HG02884 (cell line): ENCODE measurements around the gene UNC119B.

Experiments
- ATAC-seq: cut with Tn5 transposase; IDR thresholded peaks from one replicate; pipeline ENCODE4 v1.9.1; 2021; ENCODE audit warnings: mild to moderate bottlenecking, moderate library complexity; ENCODE audit not compliant: unreplicated experiment

UNC119B gene

DNA sequence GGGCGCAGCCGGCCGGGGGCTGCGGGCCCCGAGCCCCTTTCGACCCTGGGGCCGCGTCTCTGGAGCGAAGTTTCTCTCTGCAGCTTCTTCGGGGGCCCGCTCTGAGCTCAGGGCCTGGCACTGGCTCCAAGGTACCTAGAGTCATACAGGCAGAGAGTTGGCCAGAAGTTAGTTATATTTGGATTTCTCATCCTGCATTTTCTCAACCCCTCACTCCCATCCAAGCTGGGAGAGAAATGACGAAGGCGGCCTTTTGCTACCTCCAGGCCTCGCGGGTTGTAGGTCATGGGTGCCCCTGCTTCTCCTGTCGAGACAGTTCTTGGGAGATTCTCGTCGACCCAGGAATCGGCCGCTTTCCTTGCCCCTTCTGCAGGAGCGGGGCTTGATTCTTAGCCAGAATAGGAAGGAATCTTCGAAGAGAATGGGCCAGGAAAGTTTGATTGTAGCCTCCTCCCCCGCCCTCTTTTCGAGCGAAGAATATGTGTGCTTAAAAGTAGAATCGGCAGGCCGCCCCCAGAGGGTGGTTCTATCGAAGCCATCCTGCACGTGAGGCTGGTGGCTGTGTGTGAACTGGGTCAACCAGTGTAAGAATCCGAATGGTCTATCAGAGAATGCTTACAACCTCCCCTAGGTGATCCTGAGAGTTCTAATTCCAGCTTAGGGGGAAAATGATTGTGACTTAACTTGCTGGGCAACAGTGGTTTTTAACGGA, 22.5 kb upstream of the UNC119B start:
- no peak for ATAC-seq

DNA sequence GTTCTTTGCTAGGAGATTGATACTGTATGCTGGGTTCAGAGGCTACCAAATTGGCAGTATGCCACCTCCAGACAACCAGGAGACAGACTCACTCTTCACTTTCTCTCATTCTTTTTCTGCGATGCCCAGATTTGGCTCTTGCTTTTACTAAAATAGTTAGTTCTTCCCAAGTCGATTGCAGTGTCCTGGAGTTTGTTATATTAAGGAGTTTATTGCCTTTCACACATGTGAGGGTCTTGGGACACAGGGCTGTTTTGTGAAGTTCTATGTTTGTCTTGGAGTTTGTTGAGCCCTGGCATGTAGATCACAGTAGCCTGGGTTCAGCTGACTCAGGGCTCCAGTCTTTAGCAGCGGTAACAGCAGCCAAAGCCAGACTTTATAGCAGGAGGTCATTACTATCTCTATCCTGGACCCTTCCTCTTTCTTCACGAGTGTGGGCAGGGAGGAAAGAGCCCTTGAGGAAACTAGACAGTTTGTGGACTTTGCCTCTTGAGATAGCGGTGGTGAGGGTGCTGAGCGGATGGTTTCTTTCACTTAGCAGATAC, 21.7 kb upstream of the UNC119B start:
- no peak for ATAC-seq

DNA sequence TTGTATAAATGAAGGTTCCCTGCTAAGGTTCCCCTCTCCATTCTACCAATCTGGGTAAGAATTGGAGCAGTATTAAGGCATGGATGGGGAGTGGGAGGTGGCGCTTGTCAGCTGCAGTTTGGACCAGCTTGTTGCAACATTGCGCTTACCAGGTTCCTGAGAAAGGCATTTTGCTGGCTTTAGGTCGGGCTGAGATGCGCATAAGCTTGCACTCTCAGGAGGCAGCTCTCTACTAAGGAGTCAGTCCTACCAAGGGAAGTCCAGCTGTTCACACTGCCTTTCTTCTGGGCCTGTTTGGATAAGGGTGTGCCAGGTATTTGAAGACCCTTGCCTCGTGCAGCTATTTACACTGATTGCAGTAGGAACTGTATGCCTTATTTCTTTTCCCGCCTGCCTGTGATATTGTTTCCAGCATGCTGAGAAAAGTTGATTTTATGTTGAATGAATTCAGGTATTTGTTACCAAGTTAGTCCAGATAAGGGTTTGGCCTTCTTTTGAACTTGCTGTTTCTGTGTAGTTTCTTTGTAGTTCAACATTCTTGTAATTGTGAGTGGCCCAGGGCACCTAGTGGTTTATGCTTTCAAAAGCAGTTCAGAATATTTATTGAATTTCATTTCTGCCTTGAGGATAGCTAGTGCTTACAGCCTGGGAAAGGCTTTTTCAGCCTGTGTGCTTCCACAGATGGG, 20.7 kb upstream of the UNC119B start:
- no peak for ATAC-seq

DNA sequence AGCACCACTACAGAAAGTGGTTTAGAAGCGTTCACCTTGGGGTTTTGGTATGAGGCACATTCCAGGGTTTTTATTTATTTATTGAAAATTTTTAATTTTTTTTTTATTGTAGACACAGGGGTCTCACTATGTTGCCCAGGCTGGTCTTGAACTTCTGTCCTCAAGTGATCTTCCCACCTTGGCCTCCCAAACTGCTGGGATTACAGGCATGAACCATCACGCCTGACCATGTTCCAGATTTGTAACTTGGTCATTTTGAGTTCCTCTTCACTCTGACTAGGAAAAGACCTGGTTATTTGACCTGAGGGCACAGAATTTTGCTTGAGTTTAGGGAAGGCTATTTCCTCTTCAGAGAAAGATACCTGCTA, 20.2 kb upstream of the UNC119B start:
- ATAC-seq: no peak

DNA sequence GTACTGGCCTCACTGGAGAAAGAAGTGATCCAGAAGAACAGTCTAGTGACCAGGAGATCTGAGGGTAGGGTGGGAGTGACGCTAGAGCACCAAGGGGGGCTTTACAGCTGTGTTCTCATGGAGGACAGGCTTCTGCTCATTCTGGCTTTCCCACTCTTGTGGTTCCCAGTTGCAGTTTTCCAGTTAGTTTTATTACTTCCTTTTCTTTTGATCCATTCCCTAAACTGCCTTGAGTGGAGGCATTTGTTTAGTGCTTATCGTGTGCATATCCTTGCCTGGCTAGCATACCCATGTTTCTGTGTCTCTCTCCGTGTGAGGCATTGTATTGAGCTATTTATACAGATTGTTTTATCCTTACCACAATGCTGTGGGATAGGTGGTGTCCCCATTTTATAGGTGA, 19.3 kb upstream of the UNC119B start:
- ATAC-seq: no peak

DNA sequence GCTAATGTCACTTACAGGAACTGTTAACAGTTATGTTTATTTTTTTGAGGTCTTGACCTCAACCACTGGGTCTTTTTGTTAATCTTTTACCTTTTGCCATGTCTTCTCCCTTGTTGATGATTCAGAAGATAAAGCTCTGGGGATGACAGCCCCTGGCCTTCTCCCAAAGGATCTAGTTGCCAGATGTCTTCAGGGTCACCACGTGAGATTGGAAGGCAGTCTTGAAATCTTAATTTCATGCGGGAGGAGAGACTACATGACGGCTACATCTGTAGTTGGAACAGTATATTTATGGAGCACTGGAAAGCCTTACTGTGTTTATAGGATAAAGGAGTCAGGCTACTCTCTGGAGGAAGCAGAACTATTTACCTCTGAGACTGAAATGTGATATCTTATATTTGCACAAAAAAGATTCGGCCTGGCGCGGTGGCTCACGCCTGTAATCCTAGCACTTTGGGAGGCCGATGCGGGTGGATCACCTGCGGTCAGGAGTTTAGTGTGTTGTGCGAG, 17.7 kb upstream of the UNC119B start:
- no peak for ATAC-seq

DNA sequence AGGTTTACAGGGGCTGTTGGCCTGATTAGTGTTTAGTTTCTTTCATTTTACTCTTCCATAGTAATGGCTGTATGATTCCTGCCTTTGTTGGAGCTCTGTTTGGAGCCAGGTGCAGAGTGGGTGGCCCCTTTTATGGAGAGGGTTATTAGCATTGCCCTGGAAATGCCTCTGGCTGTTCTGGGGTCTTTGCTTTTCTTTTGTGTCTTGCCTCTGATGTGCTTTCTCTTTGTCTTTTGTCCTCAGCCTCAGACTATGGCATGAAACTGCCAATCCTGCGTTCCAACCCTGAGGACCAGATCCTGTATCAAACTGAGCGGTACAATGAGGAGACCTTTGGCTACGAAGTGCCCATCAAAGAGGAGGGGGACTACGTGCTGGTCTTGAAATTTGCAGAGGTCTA, 16.4 kb upstream of the UNC119B start:
- ATAC-seq: no peak

DNA sequence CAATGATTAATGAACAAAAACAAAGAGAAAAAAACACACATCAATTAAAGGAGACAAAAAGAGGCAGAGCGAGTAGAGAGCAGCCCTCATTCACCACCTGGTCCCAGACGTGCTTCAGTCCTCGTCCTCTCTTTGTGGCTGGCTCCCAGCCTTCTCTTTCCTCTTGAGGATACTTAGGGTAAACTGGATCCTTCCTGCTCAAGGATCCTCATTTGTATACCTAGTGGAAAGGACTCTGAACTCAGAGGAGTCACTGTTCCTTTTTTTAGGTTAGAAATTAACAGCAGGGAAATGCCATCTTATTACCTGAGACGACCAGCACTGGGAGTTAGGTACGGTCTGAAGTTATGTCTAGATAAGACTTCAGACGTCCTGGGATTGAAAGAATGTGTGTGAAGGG, 13.6 kb upstream of the UNC119B start:
- ATAC-seq: no peak

DNA sequence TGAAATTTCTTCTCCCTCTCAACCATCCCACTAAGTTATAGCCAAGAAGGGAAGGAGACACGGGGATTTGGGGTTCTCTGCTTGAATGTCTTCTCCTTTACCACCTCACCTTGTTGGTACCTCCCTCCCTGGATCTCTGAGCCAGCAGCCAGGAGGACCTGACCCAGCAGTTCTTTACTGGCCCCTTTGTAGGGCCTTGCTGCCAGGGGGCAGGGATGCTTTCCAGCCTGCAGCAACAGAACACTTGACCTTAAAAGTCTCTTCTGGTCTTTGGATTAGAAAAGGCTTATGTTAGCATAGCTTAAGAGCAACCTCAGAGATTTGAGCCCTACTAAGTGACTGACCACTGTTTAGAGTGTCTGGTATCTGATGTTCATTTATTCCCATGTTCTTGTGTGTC, 12.9 kb upstream of the UNC119B start:
- no peak for ATAC-seq

DNA sequence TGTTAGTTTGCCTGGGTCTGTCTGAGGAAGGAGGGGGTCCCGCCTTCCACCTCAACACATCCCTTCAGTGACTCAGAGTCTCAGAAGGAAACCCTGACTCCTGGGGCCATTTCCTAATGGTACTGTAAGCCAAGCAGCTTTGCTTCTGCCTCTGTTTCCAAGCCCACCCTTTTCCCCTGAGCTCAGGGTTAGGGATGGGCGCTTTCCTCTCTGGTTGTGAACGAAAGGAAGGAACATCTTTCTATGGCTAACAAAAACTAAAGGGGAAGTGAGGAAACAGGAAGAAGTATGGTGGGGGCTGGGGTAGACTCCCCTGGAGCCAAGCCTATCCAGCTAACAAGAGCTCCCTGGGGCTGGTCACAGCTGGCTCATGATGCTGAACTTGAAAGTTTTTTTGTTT, 11.6 kb upstream of the UNC119B start:
- ATAC-seq: no peak

DNA sequence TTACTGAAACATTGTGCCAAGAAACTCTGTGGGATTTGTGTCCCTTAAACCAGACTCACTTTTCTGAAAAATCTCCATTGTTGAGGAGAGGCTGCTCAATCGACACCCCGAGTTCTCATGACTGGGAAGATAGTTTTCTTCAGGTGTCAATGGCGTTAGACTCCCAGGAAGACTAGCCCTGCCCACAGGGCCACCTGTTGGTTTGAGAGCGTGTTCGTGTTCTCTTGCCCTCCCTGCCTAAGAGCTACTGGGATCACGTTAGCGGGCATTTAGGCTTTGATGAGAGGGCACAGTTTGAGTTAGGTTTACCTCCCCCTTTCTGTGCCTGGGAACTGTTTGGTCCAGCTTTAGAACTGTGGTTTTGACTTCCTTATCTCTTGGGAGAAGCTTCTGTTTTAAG, 10.7 kb upstream of the UNC119B start:
- no peak for ATAC-seq

DNA sequence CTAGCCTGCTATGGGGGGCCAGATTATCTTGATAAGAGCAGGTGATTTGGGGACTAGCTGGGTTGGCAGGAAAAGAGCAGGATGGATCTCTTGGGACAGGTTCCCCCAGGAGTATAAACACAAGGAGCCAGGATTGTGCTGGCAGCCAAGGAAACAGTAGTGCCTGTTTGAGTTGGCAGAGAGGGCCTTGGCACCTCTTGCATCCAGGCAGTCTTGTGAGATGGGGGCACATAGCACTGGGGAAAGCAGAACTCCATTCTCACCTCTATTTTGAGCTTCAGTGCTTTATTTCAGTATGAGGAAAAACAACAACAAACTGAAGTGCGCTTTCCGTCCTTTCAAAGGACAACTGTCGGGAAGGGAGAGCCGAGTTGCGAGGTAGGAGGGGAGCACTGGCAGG, 9.4 kb upstream of the UNC119B start:
- no peak for ATAC-seq

DNA sequence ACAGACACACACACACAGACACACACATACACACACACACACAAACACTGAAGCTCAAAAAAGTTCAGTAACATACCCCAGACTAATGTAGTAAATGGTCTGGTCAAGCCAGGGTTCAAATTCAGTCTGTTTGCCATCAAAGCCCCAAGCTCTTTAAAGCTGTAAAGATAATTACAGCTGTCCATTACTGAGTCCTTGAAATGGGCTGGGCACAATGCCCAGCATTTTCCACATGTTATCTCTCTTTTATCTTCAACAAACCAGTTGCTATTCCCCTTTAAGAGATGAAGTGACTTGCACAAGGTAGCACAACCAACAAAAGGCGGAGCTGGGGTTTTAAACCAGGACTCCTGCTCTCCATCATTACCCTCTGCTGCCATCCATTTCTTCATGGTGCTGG, 7.6 kb upstream of the UNC119B start:
- no peak for ATAC-seq

DNA sequence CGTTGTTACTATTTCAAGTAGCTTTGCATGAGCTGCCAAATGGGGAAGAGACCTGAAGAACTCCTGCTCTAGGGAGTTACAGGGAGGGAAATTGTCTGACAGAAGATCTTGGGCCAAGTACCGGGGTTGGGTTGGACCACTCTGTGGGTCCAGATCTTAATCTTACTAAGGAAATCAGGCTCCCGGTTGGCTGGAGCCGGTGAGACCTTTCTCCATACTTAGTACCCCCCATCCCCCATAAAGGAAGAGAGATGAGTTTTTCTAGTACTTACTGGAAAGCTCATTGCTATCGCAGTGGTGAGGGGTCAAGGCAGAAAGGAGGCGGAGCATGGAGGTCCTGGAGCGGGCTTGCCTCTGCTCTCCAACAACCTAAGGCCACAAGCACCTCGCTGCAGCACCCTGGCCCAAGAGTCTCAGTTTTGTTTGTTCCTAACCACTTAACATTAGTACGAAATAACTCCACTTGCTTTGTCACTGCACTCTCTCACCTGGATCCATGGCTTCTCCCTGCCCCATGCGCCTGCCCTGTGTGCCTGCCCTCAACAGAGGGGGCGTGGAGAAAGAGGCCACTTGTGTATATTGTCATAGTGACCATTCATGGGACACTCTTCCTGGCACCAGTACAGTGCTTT, 6.8 kb upstream of the UNC119B start:
- ATAC-seq: no peak

DNA sequence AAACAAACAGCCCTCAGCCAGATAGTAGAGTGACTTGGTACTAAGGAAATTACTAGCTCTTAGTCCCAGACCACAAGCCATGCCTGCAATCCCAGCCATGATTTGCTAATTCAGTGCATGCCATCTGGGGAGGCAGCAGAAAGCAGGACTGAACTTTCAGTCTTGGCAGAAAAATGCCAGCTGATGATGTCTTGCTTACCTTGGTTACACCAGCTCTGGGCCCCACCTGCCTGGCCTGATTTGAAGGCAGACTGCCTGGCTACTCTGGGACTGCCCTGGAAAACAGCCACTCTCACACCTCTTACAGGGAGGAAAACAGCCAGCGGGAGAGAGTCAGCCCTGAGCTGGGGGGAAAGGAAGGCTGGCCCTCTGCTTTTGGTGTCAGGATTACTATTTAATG, 4.6 kb upstream of the UNC119B start:
- ATAC-seq: no peak

DNA sequence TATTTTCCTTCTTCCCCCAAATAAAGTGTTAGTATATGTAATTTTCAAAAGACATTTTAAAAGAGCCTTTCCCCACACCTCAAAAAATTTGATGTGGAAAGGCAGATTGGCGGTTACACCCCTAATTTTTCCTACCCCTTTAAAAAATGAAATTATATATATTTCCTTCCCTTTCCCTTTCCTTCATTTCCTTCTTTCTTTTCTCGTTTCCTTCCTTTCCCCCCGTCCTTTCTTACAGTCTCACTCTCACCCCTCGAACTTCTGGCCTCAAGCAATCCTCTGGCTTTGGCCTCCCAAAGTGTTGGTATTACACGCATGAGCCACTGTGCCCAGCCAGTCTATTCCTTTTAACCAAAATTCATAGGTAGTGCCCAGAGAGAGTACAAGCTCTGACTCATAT, 4.2 kb upstream of the UNC119B start:
- ATAC-seq: no peak

DNA sequence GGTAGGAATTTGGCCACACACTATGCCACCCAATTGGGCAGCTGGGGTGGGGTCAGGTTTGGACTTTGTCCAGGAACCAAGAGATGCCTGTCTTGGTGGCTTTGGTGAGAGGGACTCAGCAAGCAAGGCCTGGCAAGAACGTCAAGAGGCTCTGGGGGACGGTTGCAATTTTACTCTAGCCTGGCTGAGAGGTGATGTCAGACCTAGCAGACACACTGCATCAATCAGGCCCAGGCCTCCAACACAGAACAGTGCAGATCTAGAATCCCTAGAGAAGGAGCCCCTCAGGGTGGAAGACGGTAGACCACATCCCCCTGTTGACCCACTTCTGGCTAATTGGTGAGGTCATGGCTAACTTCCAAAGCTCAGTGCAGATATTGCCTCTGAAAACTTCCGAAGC, 1.6 kb upstream of the UNC119B start:
- no peak for ATAC-seq

DNA sequence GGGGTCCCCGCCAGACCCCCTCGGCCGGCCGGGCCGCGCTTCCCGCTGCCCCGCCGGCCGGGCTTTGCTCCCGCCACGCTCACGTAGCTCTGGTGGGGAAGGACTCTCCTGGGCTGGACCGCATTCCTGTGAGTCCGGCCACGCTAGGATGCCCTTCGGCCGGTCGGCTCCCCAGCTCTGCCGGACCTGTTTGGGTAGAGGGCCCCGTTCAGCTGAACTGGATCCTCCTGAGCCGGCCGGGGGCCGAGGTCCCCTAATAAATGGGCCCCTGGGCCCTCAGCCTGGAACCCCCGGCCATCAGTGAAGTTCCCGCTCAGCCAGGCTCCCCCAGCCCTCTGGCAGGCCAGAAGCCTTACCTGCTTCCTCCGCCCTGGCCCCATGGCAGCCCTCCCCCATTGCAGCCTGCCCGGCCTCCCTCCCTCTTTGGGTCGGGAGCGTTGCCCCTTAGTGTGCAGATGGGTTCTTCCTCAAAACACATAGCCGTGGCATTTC, 593 bp downstream of the UNC119B start:
- ATAC-seq: peak; percentile 32

DNA sequence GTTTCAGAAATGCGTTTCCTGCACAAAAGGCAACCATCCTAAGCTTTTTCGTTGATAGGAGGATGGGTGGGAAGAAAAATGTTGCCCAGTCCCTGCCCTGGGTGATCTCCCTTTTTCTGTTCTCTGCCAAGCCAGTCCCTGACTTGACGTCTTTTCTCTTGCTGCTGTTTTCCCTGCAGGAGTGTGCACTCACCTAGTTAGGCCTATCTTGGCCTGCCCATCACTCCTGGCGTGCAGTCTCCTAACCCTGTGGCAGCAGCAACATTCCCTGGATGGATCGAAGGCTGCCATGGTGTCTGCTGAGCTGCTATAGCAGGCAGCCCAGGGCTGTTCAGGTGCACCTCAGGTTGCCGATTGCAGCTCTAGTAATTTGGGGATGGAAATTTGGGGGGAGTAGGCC, 1.2 kb downstream of the UNC119B start:
- no peak for ATAC-seq

DNA sequence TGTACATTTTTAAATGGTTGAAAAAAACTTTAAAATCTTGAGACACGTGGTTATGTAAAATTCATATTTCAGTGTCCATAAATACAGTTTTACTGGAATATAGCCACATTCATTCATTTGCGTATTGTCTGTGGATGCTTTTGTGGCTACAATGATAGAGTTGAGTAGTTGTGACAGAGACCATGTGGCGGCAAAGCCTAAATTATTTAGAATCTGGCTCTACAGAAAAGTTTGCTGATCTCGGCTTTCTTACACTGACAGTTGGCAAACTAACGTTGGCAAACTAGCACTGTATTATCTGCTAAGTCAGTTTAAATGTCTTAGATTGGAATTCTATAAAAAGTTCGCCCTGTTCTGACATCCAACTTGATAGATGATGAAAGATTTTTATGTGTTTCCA, 2.4 kb downstream of the UNC119B start:
- ATAC-seq: no peak

DNA sequence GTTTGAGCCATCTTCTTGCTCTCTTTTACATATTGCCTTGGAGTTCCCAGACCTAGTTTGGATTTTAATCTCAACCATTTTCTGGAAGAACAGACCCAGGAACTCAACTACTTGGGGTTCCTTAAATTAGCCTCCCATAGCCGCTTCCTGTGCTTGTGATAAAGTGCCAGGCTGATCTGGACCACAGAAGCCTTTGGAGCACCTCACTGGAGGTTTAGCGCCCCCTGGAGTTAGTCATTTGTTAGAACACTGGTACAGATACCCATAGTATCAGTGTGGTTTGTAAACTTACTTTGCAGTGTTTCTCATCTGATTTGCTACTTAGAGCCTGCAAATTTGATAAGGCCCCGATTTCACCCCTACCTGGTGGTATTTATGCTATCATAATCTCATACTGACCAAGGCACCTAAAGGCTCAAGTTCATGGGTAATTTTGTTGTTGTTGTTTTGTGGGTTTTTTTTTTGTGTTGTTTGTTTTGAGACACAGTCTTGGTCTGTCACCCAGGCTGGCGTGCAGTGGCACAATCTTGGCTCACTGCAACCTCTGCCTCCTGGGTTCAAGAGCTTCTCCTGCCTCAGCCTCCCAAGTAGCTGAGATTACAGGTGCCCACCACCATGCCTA, 3.7 kb downstream of the UNC119B start:
- no peak for ATAC-seq
